Fibroblast of gingiva (primary cell): ENCODE measurements around the gene FAIM2.

Source experiments
- DNase-seq: peaks from one replicate; pipeline ENCODE4 v3.0.0-alpha.2; 2011; ENCODE audit warnings: low read depth

FAIM2 gene

GRCh38 chr12:49939307-49939706 is 35.6 kb upstream of the FAIM2 start:
- DNase-seq: no peak

- no peak for DNase-seq
Measured at GRCh38 chr12:49937639-49938300, 34.1 kb upstream of the FAIM2 start.

- no peak for DNase-seq
Measured at GRCh38 chr12:49936925-49937324, 33.2 kb upstream of the FAIM2 start.

GRCh38 chr12:49934505-49934904 is 30.8 kb upstream of the FAIM2 start:
- no peak for DNase-seq

GRCh38 chr12:49933796-49934195 is 30.1 kb upstream of the FAIM2 start:
- DNase-seq: no peak

- DNase-seq: no peak
Measured at GRCh38 chr12:49932533-49933130, 28.9 kb upstream of the FAIM2 start.

- no peak for DNase-seq
Measured at GRCh38 chr12:49932023-49932422, 28.3 kb upstream of the FAIM2 start.

GRCh38 chr12:49930515-49931288 is 27.0 kb upstream of the FAIM2 start:
- peak; percentile 19 for DNase-seq

GRCh38 chr12:49929581-49929980 is 25.9 kb upstream of the FAIM2 start:
- DNase-seq: no peak

- DNase-seq: no peak
Measured at GRCh38 chr12:49928471-49928870, 24.8 kb upstream of the FAIM2 start.

- DNase-seq: no peak
Measured at GRCh38 chr12:49925433-49926204, 21.9 kb upstream of the FAIM2 start.

- no peak for DNase-seq
Measured at GRCh38 chr12:49924628-49925246, 21.0 kb upstream of the FAIM2 start.

- DNase-seq: no peak
Measured at GRCh38 chr12:49923880-49924556, 20.3 kb upstream of the FAIM2 start.

- no peak for DNase-seq
Measured at GRCh38 chr12:49923035-49923644, 19.4 kb upstream of the FAIM2 start.

GRCh38 chr12:49922349-49923034 is 18.8 kb upstream of the FAIM2 start:
- no peak for DNase-seq

GRCh38 chr12:49921936-49922335 is 18.2 kb upstream of the FAIM2 start:
- DNase-seq: no peak

GRCh38 chr12:49921299-49921698 is 17.6 kb upstream of the FAIM2 start:
- no peak for DNase-seq

- DNase-seq: no peak
Measured at GRCh38 chr12:49920915-49921286, 17.2 kb upstream of the FAIM2 start.

GRCh38 chr12:49920241-49920914 is 16.7 kb upstream of the FAIM2 start:
- no peak for DNase-seq

GRCh38 chr12:49917788-49918173 is 14.1 kb upstream of the FAIM2 start:
- no peak for DNase-seq
